HG02840 (cell line): ENCODE results near the gene NAV2.

Experiments used
- ATAC-seq: cut with Tn5 transposase; IDR thresholded peaks from one replicate; pipeline ENCODE4 v1.9.1; 2021; ENCODE audit warnings: mild to moderate bottlenecking, moderate library complexity, moderate number of reproducible peaks; ENCODE audit not compliant: unreplicated experiment, low FRiP score

Gene NAV2

GRCh38 chr11:19934828-19935259 is 222.2 kb downstream of the NAV2 start:
- no peak for ATAC-seq

- no peak for ATAC-seq
Observed at GRCh38 chr11:19935507-19935906, 222.9 kb downstream of the NAV2 start.

- no peak for ATAC-seq
Observed at GRCh38 chr11:19936461-19936860, 223.8 kb downstream of the NAV2 start.

GRCh38 chr11:19938169-19938856 is 225.7 kb downstream of the NAV2 start:
- no peak for ATAC-seq

- ATAC-seq: no peak
Observed at GRCh38 chr11:19938866-19939265, 226.2 kb downstream of the NAV2 start.

GRCh38 chr11:19939415-19939929 is 226.8 kb downstream of the NAV2 start:
- ATAC-seq: peak; percentile 53

- no peak for ATAC-seq
Observed at GRCh38 chr11:19940831-19941230, 228.2 kb downstream of the NAV2 start.

- no peak for ATAC-seq
Observed at GRCh38 chr11:19946681-19947080, 234.0 kb downstream of the NAV2 start.

GRCh38 chr11:19947537-19948114 is 235.0 kb downstream of the NAV2 start:
- no peak for ATAC-seq

GRCh38 chr11:19949606-19950005 is 237.0 kb downstream of the NAV2 start:
- no peak for ATAC-seq

GRCh38 chr11:19951558-19952115 is 239.0 kb downstream of the NAV2 start:
- ATAC-seq: peak; percentile 78

GRCh38 chr11:19952116-19952605 is 239.5 kb downstream of the NAV2 start:
- peak; percentile 3 for ATAC-seq

- no peak for ATAC-seq
Observed at GRCh38 chr11:19952911-19953310, 240.3 kb downstream of the NAV2 start.

- ATAC-seq: no peak
Observed at GRCh38 chr11:19953336-19953735, 240.7 kb downstream of the NAV2 start.

GRCh38 chr11:19953909-19954308 is 241.3 kb downstream of the NAV2 start:
- ATAC-seq: no peak

- no peak for ATAC-seq
Observed at GRCh38 chr11:19954899-19955298, 242.3 kb downstream of the NAV2 start.

- no peak for ATAC-seq
Observed at GRCh38 chr11:19955660-19956059, 243.0 kb downstream of the NAV2 start.

GRCh38 chr11:19956228-19956627 is 243.6 kb downstream of the NAV2 start:
- ATAC-seq: no peak

GRCh38 chr11:19957294-19957943 is 244.8 kb downstream of the NAV2 start:
- no peak for ATAC-seq

GRCh38 chr11:19958204-19958603 is 245.6 kb downstream of the NAV2 start:
- ATAC-seq: no peak

GRCh38 chr11:19959210-19959609 is 246.6 kb downstream of the NAV2 start:
- ATAC-seq: no peak
